HL-60 (cell line): Measurements from ENCODE around the gene DDIAS.

Experiments used
- POLR2AphosphoS5 ChIP-seq: IDR thresholded peaks from 2 replicates; pipeline ENCODE4 v1.6.1; 2012; ENCODE audit warnings: low read depth
- TF ChIP-seq, protein P1 (sequence below): IDR thresholded peaks from one replicate; pipeline ENCODE4 v1.5.1; 2011; ENCODE audit warnings: low read length, control low read depth, inconsistent platforms; ENCODE audit not compliant: insufficient read depth

DNA sequence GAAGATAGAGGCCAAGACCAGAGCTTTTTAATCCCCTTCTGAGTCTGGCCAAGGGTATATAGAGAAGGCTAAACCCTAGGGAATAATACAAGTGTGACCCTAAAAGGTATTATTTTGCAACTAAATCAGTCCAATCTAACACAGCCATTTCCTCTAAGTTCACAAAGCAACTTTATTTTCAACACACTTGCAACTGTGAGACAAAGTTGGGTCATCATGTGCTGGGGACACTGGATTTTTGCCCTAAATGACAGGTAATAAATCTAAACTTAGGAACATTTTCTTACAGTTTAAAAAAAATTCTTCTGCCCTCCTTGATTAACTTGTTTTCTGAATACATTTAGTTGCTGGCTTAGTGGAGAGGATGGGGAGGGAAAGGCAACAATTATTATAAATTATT, 78.3 kb downstream of the DDIAS start:
- TF ChIP-seq, protein P1, sequence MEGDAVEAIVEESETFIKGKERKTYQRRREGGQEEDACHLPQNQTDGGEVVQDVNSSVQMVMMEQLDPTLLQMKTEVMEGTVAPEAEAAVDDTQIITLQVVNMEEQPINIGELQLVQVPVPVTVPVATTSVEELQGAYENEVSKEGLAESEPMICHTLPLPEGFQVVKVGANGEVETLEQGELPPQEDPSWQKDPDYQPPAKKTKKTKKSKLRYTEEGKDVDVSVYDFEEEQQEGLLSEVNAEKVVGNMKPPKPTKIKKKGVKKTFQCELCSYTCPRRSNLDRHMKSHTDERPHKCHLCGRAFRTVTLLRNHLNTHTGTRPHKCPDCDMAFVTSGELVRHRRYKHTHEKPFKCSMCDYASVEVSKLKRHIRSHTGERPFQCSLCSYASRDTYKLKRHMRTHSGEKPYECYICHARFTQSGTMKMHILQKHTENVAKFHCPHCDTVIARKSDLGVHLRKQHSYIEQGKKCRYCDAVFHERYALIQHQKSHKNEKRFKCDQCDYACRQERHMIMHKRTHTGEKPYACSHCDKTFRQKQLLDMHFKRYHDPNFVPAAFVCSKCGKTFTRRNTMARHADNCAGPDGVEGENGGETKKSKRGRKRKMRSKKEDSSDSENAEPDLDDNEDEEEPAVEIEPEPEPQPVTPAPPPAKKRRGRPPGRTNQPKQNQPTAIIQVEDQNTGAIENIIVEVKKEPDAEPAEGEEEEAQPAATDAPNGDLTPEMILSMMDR: no peak
- no peak for TF ChIP-seq POLR2AphosphoS5
